GM23248 (cell line): ENCODE results near the gene IER3.

Source experiments
- EZH2 ChIP-seq: fragments of 200-600 bp; sonication (generic); IDR thresholded peaks from 2 replicates; pipeline ENCODE4 v1.6.1; 2018; ENCODE audit warnings: antibody characterized with exemption, mild to moderate bottlenecking; ENCODE audit not compliant: insufficient read depth, poor library complexity, severe bottlenecking
- EZH2phosphoT487 ChIP-seq: fragments of 200-600 bp; sonication (generic); IDR thresholded peaks from 2 replicates; pipeline ENCODE4 v1.6.1; 2018; ENCODE audit warnings: antibody characterized with exemption, moderate library complexity, mild to moderate bottlenecking, low read depth; ENCODE audit not compliant: insufficient read depth

DNA sequence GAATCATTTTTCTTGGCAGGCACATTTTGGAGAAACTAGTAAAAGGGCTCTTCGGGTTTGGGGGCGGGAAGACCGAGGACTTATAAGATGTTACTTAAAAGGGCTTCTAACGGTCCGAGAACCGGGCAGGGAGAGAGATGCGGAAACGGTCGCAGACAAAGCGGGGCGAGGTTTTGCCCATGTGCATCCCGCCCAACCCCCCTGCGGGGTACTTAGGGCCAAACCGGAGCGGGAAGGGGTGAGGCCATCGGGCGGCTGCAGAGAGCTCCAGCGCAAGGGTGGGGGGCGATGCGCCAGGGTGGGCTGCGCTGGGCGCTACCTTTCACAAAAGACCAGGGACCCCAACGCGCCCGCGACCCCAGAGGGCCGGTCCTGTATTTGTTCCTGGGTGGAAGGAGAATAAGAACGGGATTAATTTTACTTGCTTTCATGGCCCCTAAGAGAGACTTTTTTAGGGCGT lies 23.6 kb downstream of the IER3 start:
- no peak for TF ChIP-seq EZH2phosphoT487
- no peak for TF ChIP-seq EZH2
